Measurements from ENCODE around the gene SH2D3C. TPM values are rescaled to one million over a fixed set of nuclear protein-coding genes. Genes with fewer than 3 reads are reported as not detected.

SH2D3C gene
- polyA plus RNA-seq, 1 experiment = 0.04 TPM

DNA sequence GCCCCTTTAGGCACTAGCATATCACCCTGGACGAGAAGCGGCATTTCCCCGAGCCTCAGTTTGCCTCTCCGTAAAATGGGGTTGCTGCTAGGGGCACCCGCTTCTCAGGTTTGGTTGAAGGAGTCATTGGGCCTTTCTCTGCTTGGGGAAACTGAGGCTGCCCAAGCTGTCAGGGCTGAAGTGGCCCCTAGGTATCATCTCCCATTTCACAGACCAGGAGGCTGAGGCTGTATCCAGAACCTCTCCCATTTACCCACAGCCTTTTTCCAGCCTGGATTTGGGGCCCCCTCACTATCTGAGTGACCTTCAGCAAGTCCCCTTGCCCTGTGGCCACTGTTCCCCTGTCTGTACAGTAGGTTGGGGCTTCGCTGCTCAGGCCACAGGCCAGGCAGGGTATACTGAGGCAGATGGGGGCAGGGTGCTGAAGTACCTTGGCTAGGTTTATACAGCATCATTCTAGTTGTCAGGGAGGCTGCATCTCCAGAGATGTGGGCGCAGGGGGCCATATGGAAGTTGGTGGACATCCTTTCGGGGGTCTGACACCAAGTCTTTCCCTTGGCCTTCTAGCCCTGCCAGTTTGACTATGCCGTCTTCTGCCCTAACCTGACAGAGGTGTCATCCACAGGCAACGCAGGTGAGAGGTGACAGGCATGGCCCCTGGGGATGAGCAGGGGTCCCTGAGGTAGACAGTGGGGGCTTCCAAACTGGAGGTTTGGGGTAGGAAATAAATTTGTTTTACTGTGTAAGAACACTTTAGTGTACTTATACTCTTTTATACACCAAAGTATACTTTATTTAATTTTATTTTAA lies 32.1 kb upstream of the SH2D3C start:
- ChIA-PET POLR2A (no interaction called here), CTCF (interaction anchor here (0.6 kb wide), 1 partner anchor 40 kb away, joined by 6 read pairs; no protein-coding TSS in a partner anchor)
- Histone ChIP-seq H3K27me3 (ENCODE audit: control insufficient read depth, insufficient read depth, low read length) (no peaks in the 10 kb centered on the region), H3K4me3 (ENCODE audit: low read depth, low read length) (no peak overlapping the region), H3K36me3 (ENCODE audit: control insufficient read depth, insufficient read depth, low read length) (peaks cover 51% of the 10 kb centered on the region)
- TF ChIP-seq, protein P1, sequence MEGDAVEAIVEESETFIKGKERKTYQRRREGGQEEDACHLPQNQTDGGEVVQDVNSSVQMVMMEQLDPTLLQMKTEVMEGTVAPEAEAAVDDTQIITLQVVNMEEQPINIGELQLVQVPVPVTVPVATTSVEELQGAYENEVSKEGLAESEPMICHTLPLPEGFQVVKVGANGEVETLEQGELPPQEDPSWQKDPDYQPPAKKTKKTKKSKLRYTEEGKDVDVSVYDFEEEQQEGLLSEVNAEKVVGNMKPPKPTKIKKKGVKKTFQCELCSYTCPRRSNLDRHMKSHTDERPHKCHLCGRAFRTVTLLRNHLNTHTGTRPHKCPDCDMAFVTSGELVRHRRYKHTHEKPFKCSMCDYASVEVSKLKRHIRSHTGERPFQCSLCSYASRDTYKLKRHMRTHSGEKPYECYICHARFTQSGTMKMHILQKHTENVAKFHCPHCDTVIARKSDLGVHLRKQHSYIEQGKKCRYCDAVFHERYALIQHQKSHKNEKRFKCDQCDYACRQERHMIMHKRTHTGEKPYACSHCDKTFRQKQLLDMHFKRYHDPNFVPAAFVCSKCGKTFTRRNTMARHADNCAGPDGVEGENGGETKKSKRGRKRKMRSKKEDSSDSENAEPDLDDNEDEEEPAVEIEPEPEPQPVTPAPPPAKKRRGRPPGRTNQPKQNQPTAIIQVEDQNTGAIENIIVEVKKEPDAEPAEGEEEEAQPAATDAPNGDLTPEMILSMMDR (IDR thresholded peaks at IDR 0.05; ENCODE audit: insufficient read depth, low read depth, low read length) = no peak
- no peak for DNase-seq (ENCODE audit: low read depth)

DNA sequence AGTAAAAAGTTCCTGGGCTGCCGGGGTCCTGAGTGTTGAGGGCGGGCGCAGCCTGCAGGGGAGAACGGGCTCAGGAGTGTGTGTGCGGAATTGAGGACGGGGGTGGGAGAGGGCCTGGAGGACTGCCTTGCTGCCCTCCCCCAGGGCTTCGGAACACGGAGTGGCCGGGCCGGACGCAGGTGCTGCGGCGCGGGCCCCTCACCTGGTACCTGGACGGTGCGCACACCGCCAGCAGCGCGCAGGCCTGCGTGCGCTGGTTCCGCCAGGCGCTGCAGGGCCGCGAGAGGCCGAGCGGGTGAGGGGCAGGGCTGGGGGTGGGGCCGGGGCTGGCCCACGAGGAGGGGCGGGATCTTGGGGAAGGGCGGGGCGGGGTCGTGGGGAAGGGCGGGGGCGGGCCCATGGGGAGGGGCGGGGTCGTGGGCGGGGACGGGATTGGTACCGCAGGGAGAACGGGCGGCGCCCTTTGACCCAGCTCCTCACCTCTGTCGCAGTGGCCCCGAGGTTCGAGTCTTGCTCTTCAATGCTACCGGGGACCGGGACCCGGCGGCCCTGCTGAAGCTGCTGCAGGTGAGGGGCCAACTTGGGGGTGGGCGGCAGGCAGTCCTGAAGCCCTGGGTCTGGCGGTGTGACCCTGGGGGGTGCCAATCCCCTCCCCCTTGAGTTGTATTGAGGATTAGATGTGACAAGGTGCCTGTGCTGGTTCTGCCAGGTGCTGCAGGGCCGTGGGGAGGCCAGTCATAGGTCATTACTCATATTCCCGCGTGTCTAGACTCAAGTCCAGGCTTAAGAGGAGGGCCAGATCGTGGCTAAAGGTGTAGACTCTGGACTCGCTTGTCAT lies 31.3 kb upstream of the SH2D3C start:
- CTCF ChIA-PET = interaction anchor here (1.3 kb wide), 1 partner anchor 60 kb away, joined by 3 read pairs; no protein-coding TSS in a partner anchor
- Histone ChIP-seq H3K27me3 (ENCODE audit: control insufficient read depth, insufficient read depth, low read length) (no peaks in the 10 kb centered on the region), H3K36me3 (ENCODE audit: control insufficient read depth, insufficient read depth, low read length) (peaks cover 47% of the 10 kb centered on the region), H3K4me3 (ENCODE audit: low read depth, low read length) (no peak overlapping the region)
- TF ChIP-seq, protein P1 (IDR thresholded peaks at IDR 0.05; ENCODE audit: insufficient read depth, low read depth, low read length) = no peak
- POLR2A ChIA-PET = interaction anchor here (0.6 kb wide), 1 partner anchor 37 kb away, joined by 12 read pairs; no protein-coding TSS in a partner anchor
- no peak for DNase-seq (ENCODE audit: low read depth)

DNA sequence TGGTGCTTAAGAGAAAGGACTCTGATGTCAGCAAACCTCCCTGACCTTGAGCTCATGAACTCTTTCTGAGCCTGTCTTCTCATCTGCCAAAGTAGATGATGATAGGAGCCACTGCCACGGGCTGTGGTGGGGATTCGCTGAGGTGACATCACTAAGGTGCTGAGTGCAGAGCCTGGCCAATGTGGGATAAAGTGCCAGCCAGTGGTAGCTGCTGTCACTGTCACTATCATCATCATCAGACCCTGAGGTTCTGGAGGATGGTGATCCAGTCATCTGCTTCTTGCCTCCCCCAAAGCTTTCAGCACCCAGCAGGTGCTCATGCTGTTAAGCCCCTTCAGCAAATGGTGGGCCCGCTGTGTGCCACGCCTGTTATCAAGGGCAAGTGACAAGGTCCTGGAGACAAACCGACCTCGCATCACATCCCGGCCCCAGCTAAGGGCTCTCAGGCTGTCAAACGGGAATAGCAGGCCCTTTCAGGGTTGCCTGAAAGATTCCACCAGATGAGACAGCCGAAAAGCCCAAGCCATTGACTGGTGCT lies 30.6 kb upstream of the SH2D3C start:
- CTCF ChIA-PET = interaction anchor here (0.8 to 1.3 kb wide), 2 partner anchors 9 to 60 kb away, joined by 3 read pairs; no protein-coding TSS in a partner anchor
- Histone ChIP-seq H3K27me3 (ENCODE audit: control insufficient read depth, insufficient read depth, low read length) (no peaks in the 10 kb centered on the region), H3K36me3 (ENCODE audit: control insufficient read depth, insufficient read depth, low read length) (peaks cover 45% of the 10 kb centered on the region), H3K4me3 (ENCODE audit: low read depth, low read length) (no peak overlapping the region)
- POLR2A ChIA-PET = interaction anchor here (0.6 to 0.7 kb wide), 2 partner anchors 38 kb away, joined by 12 to 27 read pairs; no protein-coding TSS in a partner anchor
- no peak for DNase-seq (ENCODE audit: low read depth)
- TF ChIP-seq, protein P1 (IDR thresholded peaks at IDR 0.05; ENCODE audit: insufficient read depth, low read depth, low read length) = no peak

DNA sequence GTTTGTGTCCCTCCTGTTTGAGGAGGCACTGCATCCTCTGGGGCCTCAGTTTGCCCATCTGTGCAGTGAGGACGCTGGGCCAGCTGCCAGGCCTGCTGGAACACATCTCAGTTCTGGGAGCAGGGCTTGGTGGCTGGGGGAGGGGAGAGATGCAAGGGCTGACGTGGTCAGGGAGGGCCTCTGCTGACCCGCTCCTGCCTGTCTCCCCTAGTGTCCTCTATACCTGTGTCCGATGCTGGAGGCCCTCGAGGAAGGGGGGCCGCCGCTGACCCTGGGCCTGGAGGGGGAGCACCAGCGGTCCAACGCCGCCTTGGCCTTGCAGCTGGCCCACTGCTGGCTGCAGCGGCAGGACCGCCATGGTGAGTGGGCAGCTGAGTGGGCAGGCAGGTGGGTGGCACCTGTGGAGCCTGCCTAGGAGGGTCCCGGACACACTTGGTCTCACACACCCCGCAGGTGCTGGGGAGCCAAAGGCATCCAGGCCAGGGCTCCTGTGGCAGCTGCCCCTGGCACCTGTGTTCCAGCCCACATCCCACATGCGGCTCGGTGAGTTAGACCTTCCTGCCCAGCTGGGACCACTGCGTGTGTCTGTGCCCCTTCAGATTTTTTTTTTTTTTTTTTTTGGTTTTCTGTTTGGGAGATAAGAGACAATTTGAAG lies 30.0 kb upstream of the SH2D3C start:
- DNase-seq (ENCODE audit: low read depth) = no peak
- TF ChIP-seq, protein P1 (IDR thresholded peaks at IDR 0.05; ENCODE audit: insufficient read depth, low read depth, low read length) = no peak
- H3K27me3 ChIP-seq (ENCODE audit: control insufficient read depth, insufficient read depth, low read length) = no peaks in the 10 kb centered on the region
- H3K4me3 ChIP-seq (ENCODE audit: low read depth, low read length) = no peak overlapping the region
- ChIA-PET CTCF (interaction anchor here (0.8 to 1.3 kb wide), 2 partner anchors 9 to 61 kb away, joined by 3 read pairs; no protein-coding TSS in a partner anchor), POLR2A (interaction anchor here (0.7 kb wide), 1 partner anchor 37 kb away, joined by 27 read pairs; no protein-coding TSS in a partner anchor)
- peaks cover 41% of the 10 kb centered on the region for H3K36me3 ChIP-seq (ENCODE audit: control insufficient read depth, insufficient read depth, low read length)
